ENCODE measurements around the gene PTCHD1. TPM values are rescaled to one million over a fixed set of nuclear protein-coding genes. Genes with fewer than 3 reads are reported as not detected.

The PTCHD1 gene
- not detected for total RNA-seq

DNA sequence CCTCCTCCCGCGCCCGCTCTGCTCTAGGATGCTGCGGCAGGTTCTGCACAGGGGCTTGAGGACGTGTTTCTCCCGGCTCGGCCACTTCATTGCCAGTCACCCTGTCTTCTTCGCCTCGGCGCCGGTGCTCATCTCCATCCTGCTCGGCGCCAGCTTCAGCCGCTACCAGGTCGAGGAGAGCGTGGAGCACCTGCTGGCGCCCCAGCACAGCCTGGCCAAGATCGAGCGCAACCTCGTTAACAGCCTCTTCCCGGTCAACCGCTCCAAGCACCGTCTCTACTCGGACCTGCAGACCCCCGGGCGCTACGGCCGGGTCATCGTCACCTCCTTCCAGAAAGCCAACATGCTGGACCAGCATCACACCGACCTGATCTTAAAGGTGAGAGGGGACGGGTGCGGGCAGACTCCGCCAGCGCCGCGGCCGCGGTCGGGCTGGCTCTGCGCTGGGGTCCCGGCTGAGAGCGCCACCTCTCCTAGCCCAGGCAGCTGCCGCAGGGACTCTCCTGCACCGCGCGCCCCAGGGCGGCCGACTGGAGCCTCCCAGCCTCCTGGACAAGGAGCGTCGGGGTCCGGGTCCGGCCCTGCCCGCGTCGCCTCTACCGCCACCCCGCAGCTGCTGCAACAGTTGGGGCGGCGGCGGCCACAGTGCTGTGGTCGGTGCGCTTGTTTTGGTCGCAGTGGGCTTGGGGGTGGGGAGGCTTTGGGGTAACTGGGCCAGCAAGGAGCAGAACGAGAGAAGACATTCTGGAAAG lies at the start of gene PTCHD1:
Gene PTCHD1, plus strand, starts transcription at position 2 of the 752 bp plus-strand sequence. Its CDS starts 27 bp downstream, at position 29.

All from activated naive CD4-positive, alpha-beta T cell treated with anti-CD3 and anti-CD28 coated beads, Interleukin-2, amount 10 ng/mL, durations not matched to agents 5 hours and 36 hours (primary cell).